Peyer's patch (tissue), 4 donors: ENCODE results near the gene SWAP70.

Experiments used
- CTCF ChIP-seq, 6 experiments: fragments of 450-650 bp in 4 of 6; fragments of 200-600 bp in 2 of 6; sonication (generic) in 1 of 6; IDR thresholded peaks; one replicate each; pipeline ENCODE4 v1.5.1; 2017 to 2019; ENCODE audit warnings: antibody characterized with exemption in 6 of 6, mild to moderate bottlenecking in 3 of 6, moderate library complexity in 1 of 6
- POLR2A ChIP-seq, 2 donors: fragments of 450-650 bp; IDR thresholded peaks; one replicate each; pipeline ENCODE4 v1.5.1; 2017; ENCODE audit warnings: antibody characterized with exemption in 2 of 2, mild to moderate bottlenecking in 2 of 2, moderate library complexity in 2 of 2

DNA sequence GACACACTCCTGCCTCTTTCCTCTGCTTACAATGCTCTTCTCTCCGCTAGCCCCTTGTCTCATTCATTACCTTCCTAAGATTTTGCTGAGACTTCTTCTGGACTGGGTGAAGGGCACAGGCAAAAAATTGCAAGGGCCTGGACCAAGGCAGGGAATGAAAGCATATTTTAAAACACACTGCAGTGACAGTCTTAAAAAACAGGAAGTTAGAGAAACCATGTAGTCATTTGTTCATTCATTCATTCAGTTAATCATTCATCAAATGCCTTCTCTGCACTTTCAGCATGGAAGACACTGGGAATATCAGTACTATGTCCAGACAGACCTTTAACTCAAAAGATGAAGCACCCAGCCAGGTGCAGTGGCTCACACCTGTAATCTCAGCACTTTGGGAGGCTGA lies 44.9 kb upstream of the SWAP70 start:
- TF ChIP-seq CTCF (IDR thresholded peaks at IDR 0.05) (no peak), POLR2A (IDR thresholded peaks at IDR 0.05) (no peak)
